Fibroblast of lung (primary cell): Measurements from ENCODE around the gene LILRA5.

ENCODE experiments used
- EZH2 ChIP-seq: IDR thresholded peaks from 2 replicates; pipeline ENCODE4 v1.5.1; 2012; ENCODE audit warnings: low read length, control low read depth, mild to moderate bottlenecking; ENCODE audit errors: missing control alignments
- TF ChIP-seq, protein P1 (sequence below), 2 donors: IDR thresholded peaks in 1 of 2; conservative IDR thresholded peaks in 1 of 2; 1 replicate in 1 of 2; 2 replicates in 1 of 2; pipeline ENCODE4 v1.5.1; 2011 to 2012; ENCODE audit warnings: low read length in 2 of 2, control low read depth in 1 of 2, inconsistent platforms in 1 of 2, low read depth in 1 of 2, mild to moderate bottlenecking in 1 of 2

DNA sequence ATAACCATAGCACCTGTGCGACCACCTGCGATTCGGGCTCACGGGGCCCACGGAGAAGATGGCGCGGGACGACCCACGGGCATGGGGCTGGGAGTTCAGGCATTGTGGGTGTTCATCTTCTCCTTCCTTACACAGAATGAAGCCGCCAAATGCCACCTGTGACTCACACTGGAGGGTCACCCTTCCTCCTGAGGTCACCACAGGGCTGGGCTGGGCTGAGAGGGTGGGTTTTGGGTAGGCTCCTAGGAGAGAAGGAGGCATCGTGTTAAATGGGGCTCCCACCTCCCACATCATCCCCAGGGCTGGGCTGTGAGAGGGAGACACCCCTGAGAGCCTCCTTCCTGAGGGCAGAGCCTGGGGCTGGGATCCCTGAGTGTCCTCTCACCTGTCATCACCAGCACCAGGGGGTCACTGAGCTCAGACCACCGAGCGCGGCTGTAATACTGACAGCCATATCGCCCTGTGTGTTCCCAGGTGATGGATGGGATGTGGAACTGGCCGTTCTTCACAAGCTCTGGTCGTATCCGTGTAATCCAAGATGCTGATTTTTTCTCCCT, 33.5 kb downstream of the LILRA5 start:
- TF ChIP-seq, protein P1, sequence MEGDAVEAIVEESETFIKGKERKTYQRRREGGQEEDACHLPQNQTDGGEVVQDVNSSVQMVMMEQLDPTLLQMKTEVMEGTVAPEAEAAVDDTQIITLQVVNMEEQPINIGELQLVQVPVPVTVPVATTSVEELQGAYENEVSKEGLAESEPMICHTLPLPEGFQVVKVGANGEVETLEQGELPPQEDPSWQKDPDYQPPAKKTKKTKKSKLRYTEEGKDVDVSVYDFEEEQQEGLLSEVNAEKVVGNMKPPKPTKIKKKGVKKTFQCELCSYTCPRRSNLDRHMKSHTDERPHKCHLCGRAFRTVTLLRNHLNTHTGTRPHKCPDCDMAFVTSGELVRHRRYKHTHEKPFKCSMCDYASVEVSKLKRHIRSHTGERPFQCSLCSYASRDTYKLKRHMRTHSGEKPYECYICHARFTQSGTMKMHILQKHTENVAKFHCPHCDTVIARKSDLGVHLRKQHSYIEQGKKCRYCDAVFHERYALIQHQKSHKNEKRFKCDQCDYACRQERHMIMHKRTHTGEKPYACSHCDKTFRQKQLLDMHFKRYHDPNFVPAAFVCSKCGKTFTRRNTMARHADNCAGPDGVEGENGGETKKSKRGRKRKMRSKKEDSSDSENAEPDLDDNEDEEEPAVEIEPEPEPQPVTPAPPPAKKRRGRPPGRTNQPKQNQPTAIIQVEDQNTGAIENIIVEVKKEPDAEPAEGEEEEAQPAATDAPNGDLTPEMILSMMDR (conservative IDR thresholded peaks at IDR 0.05 in 1 of 2, IDR thresholded peaks at IDR 0.05 in 1 of 2; ENCODE audit: low read depth in 1 of 2, low read length in 2 of 2): no peak
- TF ChIP-seq EZH2: no peak
